ENCODE data around the gene HSF2BP. TPM values are rescaled to one million over a fixed set of nuclear protein-coding genes. Genes with fewer than 3 reads are reported as not detected.

Gene HSF2BP
- total and polyA plus RNA-seq, 2 of the 8 experiments (the other 6 are each of a cell fraction or from before 2014, with no cell fraction given) = 0.51 to 0.93 TPM

GRCh38 chr21:43637530-43638158 lies 21.6 kb downstream of the HSF2BP start (continued):
- TF ChIP-seq CREB1 (IDR thresholded peaks at IDR 0.05) (no peak), CBX8 (IDR thresholded peaks at IDR 0.05; ENCODE audit: borderline replicate concordance, low read depth, low read length) (no peak), MAX (IDR thresholded peaks at IDR 0.05) (no peak), FOSL1 (IDR thresholded peaks at IDR 0.05; ENCODE audit: insufficient read depth, low read depth, low read length) (no peak), KDM1A (IDR thresholded peaks at IDR 0.05; ENCODE audit: borderline replicate concordance, low read length) (no peak), KDM5A (IDR thresholded peaks at IDR 0.05; ENCODE audit: low read length) (no peak)
